Activated T-helper 17 cell treated with anti-CD3 and anti-CD28 coated beads, Interleukin-2, amount 50 U/mL, for 72 hours (primary cell): ENCODE data around the gene EPHA8. TPM values are rescaled to one million over a fixed set of nuclear protein-coding genes. Genes with fewer than 3 reads are reported as not detected.
A peak's percentile ranks its signal among the peaks of the same experiment; 100 is the strongest.

Experiments
- ATAC-seq: fragments of 150-1000 bp; cut with Tn5 transposase; replicated peaks from 2 replicates; pipeline ENCODE4 v1.10.0; 2021; ENCODE audit warnings: mild to moderate bottlenecking, moderate library complexity
- H3K27ac Mint-ChIP-seq: one replicate; pipeline ENCODE4 v1.8.0; 2022; ENCODE audit warnings: mixed read lengths
- H3K27me3 Mint-ChIP-seq: one replicate; pipeline ENCODE4 v1.8.0; 2022; ENCODE audit warnings: mixed read lengths
- H3K36me3 Mint-ChIP-seq: one replicate; pipeline ENCODE4 v1.8.0; 2022; ENCODE audit warnings: low read depth, mild to moderate bottlenecking, mixed read lengths
- H3K4me1 Mint-ChIP-seq: one replicate; pipeline ENCODE4 v1.8.0; 2022; ENCODE audit warnings: mixed read lengths
- H3K4me3 Mint-ChIP-seq: one replicate; pipeline ENCODE4 v1.8.0; 2022; ENCODE audit warnings: mild to moderate bottlenecking, mixed read lengths
- H3K9me3 Mint-ChIP-seq: one replicate; pipeline ENCODE4 v1.8.0; 2022; ENCODE audit warnings: mixed read lengths
- total RNA-seq, 2 donors: library from RNA; stranded (reverse); gene quantifications; one replicate each; pipeline ENCODE4 v1.2.3, GENCODE V29; 2022

Gene EPHA8
- total RNA-seq, 2 donors from 2014 or later: not detected

GRCh38 chr1:22547186-22547817 is 16.0 kb upstream of the EPHA8 start:
- Mint-ChIP-seq H3K9me3 (no peaks in the 10 kb centered on the region), H3K27me3 (peaks cover 34% of the 10 kb centered on the region), H3K36me3 (no peaks in the 10 kb centered on the region), H3K4me1 (no peaks in the 10 kb centered on the region), H3K27ac (no peak overlapping the region), H3K4me3 (no peak overlapping the region)
- ATAC-seq: no peak

GRCh38 chr1:22547818-22548462 is 15.3 kb upstream of the EPHA8 start:
- H3K4me3 Mint-ChIP-seq: no peak overlapping the region
- no peaks in the 10 kb centered on the region for H3K4me1 Mint-ChIP-seq
- H3K27me3 Mint-ChIP-seq: peaks cover 39% of the 10 kb centered on the region
- H3K27ac Mint-ChIP-seq: no peak overlapping the region
- no peaks in the 10 kb centered on the region for H3K9me3 Mint-ChIP-seq
- no peak for ATAC-seq
- H3K36me3 Mint-ChIP-seq: no peaks in the 10 kb centered on the region

- no peak overlapping the region for H3K27ac Mint-ChIP-seq
- H3K36me3 Mint-ChIP-seq: no peaks in the 10 kb centered on the region
- no peak for ATAC-seq
- H3K9me3 Mint-ChIP-seq: no peaks in the 10 kb centered on the region
- H3K4me1 Mint-ChIP-seq: no peaks in the 10 kb centered on the region
- H3K4me3 Mint-ChIP-seq: no peak overlapping the region
- H3K27me3 Mint-ChIP-seq: peaks cover 48% of the 10 kb centered on the region
Observed at GRCh38 chr1:22550021-22550420, 13.3 kb upstream of the EPHA8 start.

- no peaks in the 10 kb centered on the region for H3K36me3 Mint-ChIP-seq
- H3K9me3 Mint-ChIP-seq: no peaks in the 10 kb centered on the region
- ATAC-seq: no peak
- H3K4me1 Mint-ChIP-seq: no peaks in the 10 kb centered on the region
- H3K27me3 Mint-ChIP-seq: peaks cover 54% of the 10 kb centered on the region
- H3K4me3 Mint-ChIP-seq: no peak overlapping the region
- no peak overlapping the region for H3K27ac Mint-ChIP-seq
Observed at GRCh38 chr1:22551591-22551990, 11.7 kb upstream of the EPHA8 start.

- Mint-ChIP-seq H3K27me3 (peaks cover 55% of the 10 kb centered on the region), H3K27ac (no peak overlapping the region), H3K4me1 (no peaks in the 10 kb centered on the region), H3K9me3 (no peaks in the 10 kb centered on the region), H3K4me3 (no peak overlapping the region), H3K36me3 (no peaks in the 10 kb centered on the region)
- ATAC-seq: no peak
Observed at GRCh38 chr1:22552021-22552420, 11.3 kb upstream of the EPHA8 start.

- no peak overlapping the region for H3K4me3 Mint-ChIP-seq
- no peaks in the 10 kb centered on the region for H3K4me1 Mint-ChIP-seq
- peaks cover 48% of the 10 kb centered on the region for H3K27me3 Mint-ChIP-seq
- no peaks in the 10 kb centered on the region for H3K9me3 Mint-ChIP-seq
- no peak for ATAC-seq
- H3K27ac Mint-ChIP-seq: no peak overlapping the region
- no peaks in the 10 kb centered on the region for H3K36me3 Mint-ChIP-seq
Observed at GRCh38 chr1:22553104-22553880, 10.0 kb upstream of the EPHA8 start.

- Mint-ChIP-seq H3K4me1 (no peaks in the 10 kb centered on the region), H3K27me3 (peaks cover 43% of the 10 kb centered on the region), H3K27ac (no peak overlapping the region), H3K36me3 (no peaks in the 10 kb centered on the region), H3K9me3 (no peaks in the 10 kb centered on the region), H3K4me3 (no peak overlapping the region)
- no peak for ATAC-seq
Observed at GRCh38 chr1:22553991-22554522, 9.2 kb upstream of the EPHA8 start.

- peaks cover 44% of the 10 kb centered on the region for H3K27me3 Mint-ChIP-seq
- H3K4me1 Mint-ChIP-seq: no peaks in the 10 kb centered on the region
- no peaks in the 10 kb centered on the region for H3K36me3 Mint-ChIP-seq
- no peak overlapping the region for H3K4me3 Mint-ChIP-seq
- ATAC-seq: no peak
- no peak overlapping the region for H3K27ac Mint-ChIP-seq
- no peaks in the 10 kb centered on the region for H3K9me3 Mint-ChIP-seq
Observed at GRCh38 chr1:22555371-22555656, 8.0 kb upstream of the EPHA8 start.

GRCh38 chr1:22556391-22557104 is 6.7 kb upstream of the EPHA8 start:
- no peak for ATAC-seq
- Mint-ChIP-seq H3K9me3 (no peaks in the 10 kb centered on the region), H3K4me3 (no peak overlapping the region), H3K4me1 (no peaks in the 10 kb centered on the region), H3K36me3 (no peaks in the 10 kb centered on the region), H3K27me3 (peaks cover 48% of the 10 kb centered on the region), H3K27ac (no peak overlapping the region)

- Mint-ChIP-seq H3K4me1 (no peaks in the 10 kb centered on the region), H3K9me3 (no peaks in the 10 kb centered on the region), H3K36me3 (no peaks in the 10 kb centered on the region), H3K27me3 (peaks cover 52% of the 10 kb centered on the region), H3K27ac (no peak overlapping the region), H3K4me3 (no peak overlapping the region)
- ATAC-seq: no peak
Observed at GRCh38 chr1:22557341-22557950, 5.8 kb upstream of the EPHA8 start.

- ATAC-seq: no peak
- no peaks in the 10 kb centered on the region for H3K36me3 Mint-ChIP-seq
Observed at GRCh38 chr1:22563671-22564602, 648 bp downstream of the EPHA8 start.

GRCh38 chr1:22566161-22566560 is 2.9 kb downstream of the EPHA8 start:
- Mint-ChIP-seq H3K27ac (no peak overlapping the region), H3K9me3 (no peaks in the 10 kb centered on the region), H3K27me3 (peaks cover 34% of the 10 kb centered on the region), H3K4me3 (no peak overlapping the region), H3K36me3 (no peaks in the 10 kb centered on the region), H3K4me1 (peaks cover 4% of the 10 kb centered on the region)
- ATAC-seq: no peak

More at GRCh38 chr1:22563671-22564602, 648 bp downstream of the EPHA8 start:
- Mint-ChIP-seq H3K4me3 (peak overlapping the region; percentile 13), H3K9me3 (no peaks in the 10 kb centered on the region), H3K4me1 (peaks cover 4% of the 10 kb centered on the region), H3K27ac (no peak overlapping the region), H3K27me3 (peaks cover 44% of the 10 kb centered on the region)

GRCh38 chr1:22567197-22567596 is 3.9 kb downstream of the EPHA8 start:
- Mint-ChIP-seq H3K4me3 (no peak overlapping the region), H3K4me1 (peaks cover 4% of the 10 kb centered on the region), H3K9me3 (no peaks in the 10 kb centered on the region), H3K27ac (no peak overlapping the region), H3K36me3 (no peaks in the 10 kb centered on the region), H3K27me3 (peaks cover 26% of the 10 kb centered on the region)
- no peak for ATAC-seq
